Measurements from ENCODE around the gene NCBP3.
"Not testable (repeated sequence)": the region's sequence is repeated elsewhere in the genome, so short reads cannot be mapped to it uniquely, and the experiment has no call there.

Gene NCBP3

GRCh38 chr17:3851461-3852100 is 5.5 kb upstream of the NCBP3 start:
- DNase-seq (ENCODE audit: low read depth in 2 of 2), result no peak
- no peak overlapping the region for H3K4me3 ChIP-seq (replicated peaks in 1 of 2; ENCODE audit: low read depth in 2 of 2, low read length in 2 of 2)
- no peak for TF ChIP-seq CTCF (IDR thresholded peaks at IDR 0.05; ENCODE audit: low read depth, low read length)

GRCh38 chr17:3848229-3848835 is 2.3 kb upstream of the NCBP3 start:
- TF ChIP-seq CTCF (IDR thresholded peaks at IDR 0.05; ENCODE audit: low read depth, low read length), result no peak
- H3K4me3 ChIP-seq (replicated peaks in 1 of 2; ENCODE audit: low read depth in 2 of 2, low read length in 2 of 2), result no peak overlapping the region
- no peak for DNase-seq (ENCODE audit: low read depth in 2 of 2)

GRCh38 chr17:3847165-3847670 is 1.2 kb upstream of the NCBP3 start:
- no peak overlapping the region for H3K4me3 ChIP-seq (replicated peaks in 1 of 2; ENCODE audit: low read depth in 2 of 2, low read length in 2 of 2)

GRCh38 chr17:3846437-3847164 is 555 bp upstream of the NCBP3 start:
- H3K4me3 ChIP-seq (replicated peaks in 1 of 2; ENCODE audit: low read depth in 2 of 2, low read length in 2 of 2), result no peak overlapping the region
- TF ChIP-seq CTCF (IDR thresholded peaks at IDR 0.05; ENCODE audit: low read depth, low read length), result no peak
- no peak for DNase-seq (ENCODE audit: low read depth in 2 of 2)

More at GRCh38 chr17:3847165-3847670, 1.2 kb upstream of the NCBP3 start:
- DNase-seq (ENCODE audit: low read depth in 2 of 2), result no peak
- TF ChIP-seq CTCF (IDR thresholded peaks at IDR 0.05; ENCODE audit: low read depth, low read length), result no peak

GRCh38 chr17:3845291-3845620 is 790 bp downstream of the NCBP3 start:
- peak in 1 of 2 donors; percentile 31 for DNase-seq (ENCODE audit: low read depth in 2 of 2)
- H3K4me3 ChIP-seq (replicated peaks in 1 of 2; ENCODE audit: low read depth in 2 of 2, low read length in 2 of 2), result peak overlapping the region; percentile 92 to 99
- no peak for TF ChIP-seq CTCF (IDR thresholded peaks at IDR 0.05; ENCODE audit: low read depth, low read length)

GRCh38 chr17:3844556-3844955 is 1.5 kb downstream of the NCBP3 start:
- not testable (repeated sequence) for H3K4me3 ChIP-seq (replicated peaks in 1 of 2; ENCODE audit: low read depth in 2 of 2, low read length in 2 of 2); DNase-seq (ENCODE audit: low read depth in 2 of 2)

GRCh38 chr17:3843935-3844516 is 2.0 kb downstream of the NCBP3 start:
- DNase-seq (ENCODE audit: low read depth in 2 of 2), result peak; percentile 46 to 55
- peak; percentile 66 for TF ChIP-seq CTCF (IDR thresholded peaks at IDR 0.05; ENCODE audit: low read depth, low read length)
- no peak overlapping the region for H3K4me3 ChIP-seq (replicated peaks in 1 of 2; ENCODE audit: low read depth in 2 of 2, low read length in 2 of 2)
